Measurements from ENCODE around the gene PXYLP1.

The PXYLP1 gene

GRCh38 chr3:141239511-141240281 lies 8.1 kb downstream of the PXYLP1 start:
- Histone ChIP-seq H3K27ac (ENCODE audit: low read depth, low read length) (no peak overlapping the region), H3K27me3 (ENCODE audit: insufficient read depth, low read length) (no peaks in the 10 kb centered on the region), H3K4me1 (ENCODE audit: control insufficient read depth, insufficient read depth, low read length, unreplicated experiment) (peaks cover 22% of the 10 kb centered on the region), H3K4me3 (ENCODE audit: low read depth, low read length) (no peak overlapping the region), H3K79me2 (ENCODE audit: control insufficient read depth, insufficient read depth, low read length, unreplicated experiment) (no peaks in the 10 kb centered on the region), H3K36me3 (ENCODE audit: insufficient read depth, low read length) (no peaks in the 10 kb centered on the region), H2AFZ (ENCODE audit: low read length, unreplicated experiment) (no peak overlapping the region)

DNA sequence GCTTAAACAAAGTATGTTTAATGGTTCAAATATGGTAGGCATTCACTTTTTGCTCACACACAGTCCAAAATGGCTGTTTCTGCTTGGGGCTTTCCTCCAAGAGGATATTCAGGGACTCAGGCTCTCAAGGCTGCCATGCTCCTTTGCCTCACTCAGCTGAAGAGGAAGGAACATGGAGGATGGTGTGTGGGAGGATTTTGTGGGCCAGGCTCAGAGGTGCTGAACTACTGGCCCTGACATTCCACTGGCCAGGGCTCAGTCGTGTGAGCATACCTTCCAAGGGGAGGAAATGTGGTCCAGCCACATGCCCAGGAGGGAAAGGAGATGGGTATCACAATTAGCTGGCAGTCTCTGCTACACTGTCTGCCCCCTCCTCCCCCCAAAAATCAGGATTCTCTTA lies 8.7 kb downstream of the PXYLP1 start:
- Histone ChIP-seq H3K27ac (ENCODE audit: low read depth, low read length) (no peak overlapping the region), H3K27me3 (ENCODE audit: insufficient read depth, low read length) (no peaks in the 10 kb centered on the region), H3K79me2 (ENCODE audit: control insufficient read depth, insufficient read depth, low read length, unreplicated experiment) (no peaks in the 10 kb centered on the region), H3K36me3 (ENCODE audit: insufficient read depth, low read length) (no peaks in the 10 kb centered on the region), H3K4me1 (ENCODE audit: control insufficient read depth, insufficient read depth, low read length, unreplicated experiment) (peaks cover 22% of the 10 kb centered on the region), H2AFZ (ENCODE audit: low read length, unreplicated experiment) (no peak overlapping the region), H3K4me3 (ENCODE audit: low read depth, low read length) (no peak overlapping the region)

DNA sequence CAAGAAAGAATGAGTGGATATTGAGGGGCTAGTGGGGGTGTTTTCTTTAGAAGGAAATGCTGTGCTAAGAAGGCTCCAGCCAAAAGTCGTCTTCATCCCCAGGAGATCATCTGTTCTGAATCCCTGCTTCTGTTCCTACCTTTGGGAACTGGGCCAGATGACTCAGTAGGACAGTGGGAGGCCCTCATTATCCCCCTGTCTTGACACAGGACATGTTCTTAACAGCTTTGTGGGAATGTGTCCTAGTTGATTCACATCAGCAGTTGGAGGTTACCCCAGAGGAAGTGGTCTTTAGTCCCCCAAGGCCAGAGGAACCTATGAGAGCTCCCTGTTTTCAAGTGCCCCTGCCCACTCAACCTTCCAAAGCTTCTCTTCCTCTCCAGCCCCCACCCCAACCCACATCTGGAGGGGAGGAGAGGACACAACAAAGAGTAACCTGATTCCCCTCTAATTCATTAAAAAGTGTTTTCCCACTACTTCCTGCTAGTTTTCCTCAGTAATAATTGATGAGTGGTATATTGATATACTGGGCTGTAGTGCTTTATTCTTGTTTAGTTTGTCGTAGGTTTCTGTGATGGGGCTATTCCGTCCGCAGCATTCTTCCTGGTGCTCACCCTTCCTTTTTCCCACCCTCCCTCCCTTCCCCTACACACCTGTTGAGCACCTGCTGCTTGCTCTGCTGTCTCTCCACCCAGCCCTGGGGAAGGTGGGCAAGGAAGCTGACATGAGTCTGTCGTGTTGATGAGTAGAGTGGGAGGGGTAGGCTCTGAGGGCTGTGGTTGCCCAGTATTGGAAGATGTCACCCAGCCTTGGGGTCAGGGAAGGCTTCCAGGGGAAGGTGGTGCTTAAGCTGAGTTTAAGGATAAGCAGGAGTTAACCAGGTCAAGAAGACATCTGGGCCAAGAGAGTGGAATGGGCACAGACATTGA lies 9.3 kb downstream of the PXYLP1 start:
- Histone ChIP-seq H2AFZ (ENCODE audit: low read length, unreplicated experiment) (no peak overlapping the region), H3K79me2 (ENCODE audit: control insufficient read depth, insufficient read depth, low read length, unreplicated experiment) (no peaks in the 10 kb centered on the region), H3K27me3 (ENCODE audit: insufficient read depth, low read length) (no peaks in the 10 kb centered on the region), H3K27ac (ENCODE audit: low read depth, low read length) (no peak overlapping the region), H3K36me3 (ENCODE audit: insufficient read depth, low read length) (no peaks in the 10 kb centered on the region), H3K4me3 (ENCODE audit: low read depth, low read length) (no peak overlapping the region), H3K4me1 (ENCODE audit: control insufficient read depth, insufficient read depth, low read length, unreplicated experiment) (peaks cover 22% of the 10 kb centered on the region)

DNA sequence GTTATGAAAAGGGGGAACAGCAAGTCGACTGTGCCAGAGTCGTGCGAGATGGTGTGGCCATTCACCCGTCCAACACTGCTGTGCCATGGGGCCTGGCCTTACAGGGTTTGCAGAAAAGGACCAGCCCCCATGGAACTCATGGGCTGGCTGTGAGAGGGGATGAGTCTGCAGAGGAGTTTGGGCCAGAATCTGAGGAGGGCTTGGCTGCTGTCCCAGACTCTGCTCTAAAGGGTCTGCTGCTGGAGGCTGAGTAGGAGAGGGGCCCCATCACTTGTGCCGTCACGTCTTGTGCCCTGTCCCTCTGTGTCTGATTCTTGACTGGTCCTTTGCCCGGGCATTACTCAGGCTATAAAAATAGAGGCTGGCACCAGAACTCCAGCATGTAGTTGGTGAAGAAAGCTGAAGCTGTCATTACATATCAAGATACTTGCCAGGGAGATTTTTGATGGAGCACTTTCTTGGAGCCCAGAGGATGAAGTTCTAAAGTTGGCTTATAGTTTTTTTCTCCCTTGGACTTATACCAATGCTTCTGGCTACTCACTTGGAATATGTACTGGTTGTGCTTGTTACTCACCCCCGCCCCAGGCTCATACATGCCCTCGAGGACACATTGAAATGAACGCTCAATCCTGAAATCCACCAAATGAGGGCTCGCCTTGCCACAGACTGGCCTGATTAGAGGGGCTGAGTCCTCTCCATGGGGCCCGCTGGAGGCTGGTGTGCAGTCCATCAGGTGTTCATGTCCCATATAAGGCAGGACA lies 10.2 kb downstream of the PXYLP1 start:
- no peaks in the 10 kb centered on the region for H3K79me2 ChIP-seq (ENCODE audit: control insufficient read depth, insufficient read depth, low read length, unreplicated experiment)
- H3K36me3 ChIP-seq (ENCODE audit: insufficient read depth, low read length): no peaks in the 10 kb centered on the region
- peaks cover 22% of the 10 kb centered on the region for H3K4me1 ChIP-seq (ENCODE audit: control insufficient read depth, insufficient read depth, low read length, unreplicated experiment)

DNA sequence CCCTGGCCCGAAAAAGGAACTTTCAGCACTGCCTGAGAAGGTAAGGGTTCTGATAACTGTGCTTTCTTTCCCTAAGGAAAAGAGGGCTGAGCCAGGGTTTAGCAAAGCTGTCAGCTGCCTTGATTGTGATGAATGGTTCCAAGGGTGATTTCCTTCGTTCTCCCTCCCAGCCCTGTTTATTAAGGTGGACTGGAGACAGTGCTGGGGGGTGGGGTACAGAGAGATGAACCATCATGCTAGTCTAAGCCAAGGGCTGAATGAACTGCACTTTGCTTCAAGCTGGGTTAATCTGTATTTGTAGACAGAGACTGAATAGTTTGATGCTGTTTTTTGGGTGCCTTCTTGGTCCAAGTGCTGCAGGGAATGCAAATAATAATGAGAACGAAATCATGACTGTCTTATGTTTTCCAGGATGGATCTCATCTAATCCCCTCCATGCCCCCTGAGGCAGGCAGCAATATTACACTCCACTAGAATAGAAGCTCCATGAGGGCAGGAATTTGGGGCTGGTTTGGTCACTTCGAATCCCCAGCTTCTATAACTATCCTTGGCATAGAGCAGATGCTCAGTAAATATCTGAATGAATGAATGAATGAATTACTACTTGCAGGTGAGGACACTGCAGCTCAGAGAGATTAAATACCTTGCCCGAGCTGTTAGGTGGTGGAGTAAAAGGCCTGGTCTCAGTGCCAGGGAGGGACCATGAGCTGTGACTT lies 10.9 kb downstream of the PXYLP1 start:
- H3K36me3 ChIP-seq (ENCODE audit: insufficient read depth, low read length): no peaks in the 10 kb centered on the region
- no peak overlapping the region for H3K4me3 ChIP-seq (ENCODE audit: low read depth, low read length)
- H2AFZ ChIP-seq (ENCODE audit: low read length, unreplicated experiment): no peak overlapping the region
- peaks cover 22% of the 10 kb centered on the region for H3K4me1 ChIP-seq (ENCODE audit: control insufficient read depth, insufficient read depth, low read length, unreplicated experiment)
- H3K27me3 ChIP-seq (ENCODE audit: insufficient read depth, low read length): no peaks in the 10 kb centered on the region
- no peak overlapping the region for H3K27ac ChIP-seq (ENCODE audit: low read depth, low read length)
- no peaks in the 10 kb centered on the region for H3K79me2 ChIP-seq (ENCODE audit: control insufficient read depth, insufficient read depth, low read length, unreplicated experiment)

More for the DNA sequence above, 10.2 kb downstream of the PXYLP1 start:
- Histone ChIP-seq H3K4me3 (ENCODE audit: low read depth, low read length) (no peak overlapping the region), H3K27me3 (ENCODE audit: insufficient read depth, low read length) (no peaks in the 10 kb centered on the region), H2AFZ (ENCODE audit: low read length, unreplicated experiment) (no peak overlapping the region), H3K27ac (ENCODE audit: low read depth, low read length) (no peak overlapping the region)

- Histone ChIP-seq H3K36me3 (ENCODE audit: insufficient read depth, low read length) (no peaks in the 10 kb centered on the region), H2AFZ (ENCODE audit: low read length, unreplicated experiment) (no peak overlapping the region), H3K4me1 (ENCODE audit: control insufficient read depth, insufficient read depth, low read length, unreplicated experiment) (peaks cover 22% of the 10 kb centered on the region), H3K27me3 (ENCODE audit: insufficient read depth, low read length) (no peaks in the 10 kb centered on the region), H3K4me3 (ENCODE audit: low read depth, low read length) (no peak overlapping the region), H3K27ac (ENCODE audit: low read depth, low read length) (no peak overlapping the region), H3K79me2 (ENCODE audit: control insufficient read depth, insufficient read depth, low read length, unreplicated experiment) (no peaks in the 10 kb centered on the region)
Measured at GRCh38 chr3:141243271-141243707, 11.7 kb downstream of the PXYLP1 start.

DNA sequence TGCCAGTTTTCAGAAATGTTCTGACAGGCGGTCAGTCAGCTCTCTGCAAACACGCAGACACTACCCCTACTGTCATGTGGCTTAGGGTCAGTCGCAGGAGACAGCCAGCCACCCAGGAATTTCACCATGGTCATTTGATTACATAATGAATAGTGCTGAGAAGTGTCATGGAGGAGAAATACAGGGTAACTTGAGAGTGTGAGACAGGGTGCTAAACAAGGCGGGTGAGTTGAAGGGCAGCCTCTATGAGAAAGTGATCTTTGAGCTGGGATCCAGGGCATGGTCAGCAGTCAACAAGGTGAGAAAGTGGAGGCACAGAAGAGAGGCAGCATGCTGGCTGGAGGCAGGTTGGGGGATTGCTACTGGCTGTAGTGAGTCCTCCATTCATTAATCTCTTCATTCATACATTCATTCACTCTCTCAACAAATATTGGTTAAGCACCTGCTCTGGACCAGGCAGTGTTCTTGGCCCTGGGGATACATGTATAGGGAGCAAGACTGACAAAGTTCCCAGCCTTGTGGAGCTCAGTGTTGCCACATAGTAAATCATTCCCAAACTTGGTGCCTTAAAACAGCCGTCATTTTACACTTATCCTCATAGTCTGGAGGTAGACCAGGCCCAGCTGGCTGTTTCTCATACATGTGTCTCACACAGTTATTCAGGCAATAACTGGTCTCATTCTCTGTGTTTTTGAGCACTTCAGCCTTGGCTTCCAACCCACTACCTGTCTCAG lies 14.8 kb downstream of the PXYLP1 start:
- Histone ChIP-seq H3K4me3 (ENCODE audit: low read depth, low read length) (no peak overlapping the region), H3K27me3 (ENCODE audit: insufficient read depth, low read length) (no peaks in the 10 kb centered on the region), H3K36me3 (ENCODE audit: insufficient read depth, low read length) (no peaks in the 10 kb centered on the region), H3K4me1 (ENCODE audit: control insufficient read depth, insufficient read depth, low read length, unreplicated experiment) (peaks cover 9% of the 10 kb centered on the region), H3K27ac (ENCODE audit: low read depth, low read length) (no peak overlapping the region), H3K79me2 (ENCODE audit: control insufficient read depth, insufficient read depth, low read length, unreplicated experiment) (no peaks in the 10 kb centered on the region), H2AFZ (ENCODE audit: low read length, unreplicated experiment) (no peak overlapping the region)

GRCh38 chr3:141246958-141247301 lies 15.3 kb downstream of the PXYLP1 start:
- Histone ChIP-seq H3K27ac (ENCODE audit: low read depth, low read length) (no peak overlapping the region), H2AFZ (ENCODE audit: low read length, unreplicated experiment) (no peak overlapping the region), H3K36me3 (ENCODE audit: insufficient read depth, low read length) (no peaks in the 10 kb centered on the region), H3K4me3 (ENCODE audit: low read depth, low read length) (no peak overlapping the region), H3K79me2 (ENCODE audit: control insufficient read depth, insufficient read depth, low read length, unreplicated experiment) (no peaks in the 10 kb centered on the region), H3K4me1 (ENCODE audit: control insufficient read depth, insufficient read depth, low read length, unreplicated experiment) (peaks cover 4% of the 10 kb centered on the region), H3K27me3 (ENCODE audit: insufficient read depth, low read length) (no peaks in the 10 kb centered on the region)

DNA sequence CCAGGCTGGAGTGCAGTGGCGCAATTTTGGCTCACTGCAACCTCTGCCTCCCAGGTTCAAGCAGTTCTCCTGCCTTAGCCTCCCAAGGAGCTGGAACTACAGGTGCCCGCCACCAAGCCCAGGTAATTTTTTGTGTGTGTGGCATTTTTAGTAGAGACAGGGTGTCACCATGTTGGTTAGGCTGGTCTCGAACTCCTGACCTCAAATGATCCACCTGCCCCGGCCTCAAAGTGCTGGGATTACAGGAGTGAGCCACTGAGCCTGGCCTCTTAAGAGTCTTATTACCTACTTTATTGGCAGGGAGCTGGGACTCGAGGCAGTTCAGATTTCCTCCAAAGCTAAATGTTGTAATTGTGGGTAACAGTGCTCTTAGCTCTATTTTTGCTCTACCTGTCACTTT lies 16.4 kb downstream of the PXYLP1 start:
- no peaks in the 10 kb centered on the region for H3K4me1 ChIP-seq (ENCODE audit: control insufficient read depth, insufficient read depth, low read length, unreplicated experiment)
- H2AFZ ChIP-seq (ENCODE audit: low read length, unreplicated experiment): no peak overlapping the region
- no peak overlapping the region for H3K27ac ChIP-seq (ENCODE audit: low read depth, low read length)
- no peaks in the 10 kb centered on the region for H3K36me3 ChIP-seq (ENCODE audit: insufficient read depth, low read length)
- no peaks in the 10 kb centered on the region for H3K27me3 ChIP-seq (ENCODE audit: insufficient read depth, low read length)
- H3K79me2 ChIP-seq (ENCODE audit: control insufficient read depth, insufficient read depth, low read length, unreplicated experiment): no peaks in the 10 kb centered on the region
- H3K4me3 ChIP-seq (ENCODE audit: low read depth, low read length): no peak overlapping the region
